ENCODE measurements around the gene DIP2A. TPM values are rescaled to one million over a fixed set of nuclear protein-coding genes. Genes with fewer than 3 reads are reported as not detected.

Gene DIP2A
- total RNA-seq, 2 donors from 2014 or later: 44.2 to 82.2 TPM

GRCh38 chr21:46438241-46438640 is 20.4 kb upstream of the DIP2A start:
- Histone ChIP-seq H3K27me3 (replicated peaks; ENCODE audit: insufficient read depth) (no peaks in the 10 kb centered on the region), H3K4me1 (replicated peaks) (no peaks in the 10 kb centered on the region), H3K27ac (no peak overlapping the region), H3K9me3 (no peaks in the 10 kb centered on the region), H3K36me3 (peaks cover 0 to 9% of the 10 kb centered on the region in 2 donors), H3K4me3 (no peak overlapping the region)
- DNase-seq (ENCODE audit: low spot score): no peak
- TF ChIP-seq POLR2A (IDR thresholded peaks at IDR 0.05): no peak
- TF ChIP-seq CTCF (IDR thresholded peaks at IDR 0.05): no peak
- TF ChIP-seq POLR2AphosphoS5 (IDR thresholded peaks at IDR 0.05): no peak
- intact Hi-C loops (cut with DNase I): no loop called here
- whole genome bisulfite sequencing: 96% methylated on average over 11 of the region's 11 CpGs

- no peak for DNase-seq (ENCODE audit: low spot score)
- no peaks in the 10 kb centered on the region for H3K9me3 ChIP-seq
- no peak overlapping the region for H3K4me3 ChIP-seq
- H3K4me1 ChIP-seq (replicated peaks): no peaks in the 10 kb centered on the region
- no peak overlapping the region for H3K27ac ChIP-seq
- intact Hi-C loops (cut with DNase I): no loop called here
- no peaks in the 10 kb centered on the region for H3K27me3 ChIP-seq (replicated peaks; ENCODE audit: insufficient read depth)
- peaks cover 0 to 1% of the 10 kb centered on the region in 2 donors for H3K36me3 ChIP-seq
- 84% methylated on average over 18 of the region's 18 CpGs for WGBS
- TF ChIP-seq POLR2AphosphoS5 (IDR thresholded peaks at IDR 0.05): no peak
- no peak for TF ChIP-seq POLR2A (IDR thresholded peaks at IDR 0.05)
- no peak for TF ChIP-seq CTCF (IDR thresholded peaks at IDR 0.05)
These were observed 18.8 kb upstream of the DIP2A start for GRCh38 chr21:46439906-46440305.

- Histone ChIP-seq H3K4me3 (no peak overlapping the region), H3K9me3 (no peaks in the 10 kb centered on the region), H3K36me3 (no peaks in the 10 kb centered on the region), H3K27ac (no peak overlapping the region), H3K4me1 (replicated peaks) (no peaks in the 10 kb centered on the region), H3K27me3 (replicated peaks; ENCODE audit: insufficient read depth) (no peaks in the 10 kb centered on the region)
- WGBS: 92% methylated on average over 14 of the region's 14 CpGs
- TF ChIP-seq CTCF (IDR thresholded peaks at IDR 0.05) (no peak), POLR2A (IDR thresholded peaks at IDR 0.05) (no peak), POLR2AphosphoS5 (IDR thresholded peaks at IDR 0.05) (no peak)
- intact Hi-C loops (cut with DNase I): no loop called here
- no peak for DNase-seq (ENCODE audit: low spot score)
These were observed 17.4 kb upstream of the DIP2A start for GRCh38 chr21:46441331-46441730.

- Histone ChIP-seq H3K9me3 (no peaks in the 10 kb centered on the region), H3K27me3 (replicated peaks; ENCODE audit: insufficient read depth) (no peaks in the 10 kb centered on the region), H3K4me3 (no peak overlapping the region), H3K27ac (no peak overlapping the region), H3K4me1 (replicated peaks) (no peaks in the 10 kb centered on the region), H3K36me3 (no peaks in the 10 kb centered on the region)
- WGBS: 94% methylated on average over 23 of the region's 23 CpGs
- TF ChIP-seq POLR2AphosphoS5 (IDR thresholded peaks at IDR 0.05) (no peak), CTCF (IDR thresholded peaks at IDR 0.05) (no peak), POLR2A (IDR thresholded peaks at IDR 0.05) (no peak)
- intact Hi-C loops (cut with DNase I): no loop called here
- no peak for DNase-seq (ENCODE audit: low spot score)
These were observed 16.7 kb upstream of the DIP2A start for GRCh38 chr21:46441961-46442498.

- Histone ChIP-seq H3K27me3 (replicated peaks; ENCODE audit: insufficient read depth) (no peaks in the 10 kb centered on the region), H3K9me3 (no peaks in the 10 kb centered on the region), H3K27ac (no peak overlapping the region), H3K4me3 (no peak overlapping the region), H3K36me3 (no peaks in the 10 kb centered on the region), H3K4me1 (replicated peaks) (no peaks in the 10 kb centered on the region)
- intact Hi-C loops (cut with DNase I): no loop called here
- no peak for DNase-seq (ENCODE audit: low spot score)
- WGBS: 89% methylated on average over 15 of the region's 15 CpGs
- TF ChIP-seq CTCF (IDR thresholded peaks at IDR 0.05) (no peak), POLR2AphosphoS5 (IDR thresholded peaks at IDR 0.05) (no peak), POLR2A (IDR thresholded peaks at IDR 0.05) (no peak)
These were observed 15.8 kb upstream of the DIP2A start for GRCh38 chr21:46442938-46443337.
